K562 (cell line): Measurements from ENCODE around the gene AGBL1.

Experiments used
- FOXA3 ChIP-seq, 2 experiments: fragments of 450-650 bp in 1 of 2; sonication (generic) in 1 of 2; formaldehyde crosslinking; IDR thresholded peaks in 1 of 2; conservative IDR thresholded peaks in 1 of 2; 2 replicates each; pipeline versions ENCODE4 v1.4.0 to v1.8.0; 2020 to 2022; ENCODE audit warnings: mild to moderate bottlenecking in 2 of 2, missing genetic modification reagents in 1 of 2
- JUNB ChIP-seq: fragments of 450-650 bp; formaldehyde crosslinking; conservative IDR thresholded peaks from 2 replicates; pipeline ENCODE4 v1.4.0; 2020; ENCODE audit warnings: mild to moderate bottlenecking
- MAFK ChIP-seq: IDR thresholded peaks from 2 replicates; pipeline ENCODE4 v1.6.1; 2011; ENCODE audit warnings: low read length, improper control_type of control experiment
- POLR2A ChIP-seq: fragments of 450-650 bp; conservative IDR thresholded peaks from 2 replicates; pipeline ENCODE4 v1.6.1; 2016
- TAF1 ChIP-seq: IDR thresholded peaks from 2 replicates; pipeline ENCODE4 v1.6.1; 2011; ENCODE audit warnings: mild to moderate bottlenecking, low read length, moderate library complexity; ENCODE audit not compliant: insufficient read depth, control insufficient read depth, severe bottlenecking; ENCODE audit errors: extremely low read depth
- TF ChIP-seq, protein P1 (sequence below): fragments of 250-450 bp; sonication (Bioruptor Pico); IDR thresholded peaks from 2 replicates; pipeline ENCODE4 v1.9.0; 2021; ENCODE audit warnings: mild to moderate bottlenecking

DNA sequence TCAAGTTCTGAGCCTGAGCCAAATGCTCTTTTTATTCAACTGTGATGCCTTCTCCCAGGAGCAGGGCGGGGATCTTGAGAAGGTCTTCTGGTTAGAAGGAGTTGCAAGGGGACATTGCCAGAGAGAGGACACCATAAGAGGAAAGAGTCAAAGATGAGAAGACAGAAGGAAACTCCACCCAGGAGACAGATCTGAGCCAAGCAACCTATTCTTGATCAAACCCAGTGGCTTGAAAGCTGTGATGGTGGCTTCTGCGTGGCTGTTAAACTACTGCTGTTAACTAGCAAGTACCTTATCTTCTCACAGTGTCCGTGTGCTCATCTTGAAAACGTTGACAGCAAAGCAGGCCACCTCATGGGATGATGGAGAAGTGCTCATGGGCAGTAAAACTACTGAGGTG lies 19.8 kb upstream of the AGBL1 start:
- TF ChIP-seq, protein P1, sequence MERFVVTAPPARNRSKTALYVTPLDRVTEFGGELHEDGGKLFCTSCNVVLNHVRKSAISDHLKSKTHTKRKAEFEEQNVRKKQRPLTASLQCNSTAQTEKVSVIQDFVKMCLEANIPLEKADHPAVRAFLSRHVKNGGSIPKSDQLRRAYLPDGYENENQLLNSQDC (CRISPR knock-in tag): no peak
- no peak for TF ChIP-seq POLR2A
- no peak for TF ChIP-seq TAF1
- no peak for TF ChIP-seq FOXA3 (CRISPR knock-in tag; conservative IDR thresholded peaks at IDR 0.05 in 1 of 2, IDR thresholded peaks at IDR 0.05 in 1 of 2)
- no peak for TF ChIP-seq MAFK
- no peak for TF ChIP-seq JUNB
